Colonic mucosa (tissue), 4 donors: ENCODE data around the gene VIL1. TPM values are rescaled to one million over a fixed set of nuclear protein-coding genes. Genes with fewer than 3 reads are reported as not detected.

Experiments
- DNase-seq: peaks from one replicate; pipeline ENCODE4 v3.0.0-alpha.2; 2020
- H3K27ac ChIP-seq: fragments of 200-600 bp; one replicate; pipeline ENCODE4 v1.8.0; 2021
- H3K27me3 ChIP-seq: fragments of 200-600 bp; one replicate; pipeline ENCODE4 v1.8.0; 2021
- H3K36me3 ChIP-seq: fragments of 200-600 bp; one replicate; pipeline ENCODE4 v1.8.0; 2021
- H3K4me1 ChIP-seq: fragments of 200-600 bp; one replicate; pipeline ENCODE4 v1.8.0; 2021; ENCODE audit warnings: mild to moderate bottlenecking
- H3K4me3 ChIP-seq: fragments of 200-600 bp; one replicate; pipeline ENCODE4 v1.8.0; 2021
- H3K9ac ChIP-seq, 2 donors: one replicate each; pipeline ENCODE4 v1.7.0; 2013; ENCODE audit warnings: control low read depth in 2 of 2, low read depth in 2 of 2, low read length in 2 of 2
- H3K9me3 ChIP-seq: fragments of 200-600 bp; one replicate; pipeline ENCODE4 v1.8.0; 2021
- CTCF ChIP-seq: fragments of 200-600 bp; IDR thresholded peaks from one replicate; pipeline ENCODE4 v1.8.0; 2022; ENCODE audit warnings: antibody characterized with exemption, mild to moderate bottlenecking
- intact Hi-C: fragments of 100-400 bp; cut with DNase I; formaldehyde crosslinking; loops from one replicate; pipeline ENCODE4 v1.14.1; 2022
- total RNA-seq, 2 donors: library from RNA; stranded (reverse); fragmentation: NEBNext Ultra II Directional in 1 of 2; extraction: Animal tissue kit (Norgen Biotek cat#: 25700) in 1 of 2; gene quantifications; one replicate each; pipeline ENCODE4 v1.2.1, GENCODE V29; 2021
- donor health status: healthy.
- donor health status: DM: no; HTN: no; CAD: no.
- donor health status: DM: no; HTN: no; CAD: no.

VIL1 gene
- total RNA-seq, 2 donors from 2014 or later, result 545 to 634 TPM

- TF ChIP-seq CTCF, result no peak
- Histone ChIP-seq H3K9ac (peak overlapping the region; percentile 37 to 84), H3K27me3 (no peaks in the 10 kb centered on the region), H3K4me1 (peaks cover 17% of the 10 kb centered on the region), H3K9me3 (no peaks in the 10 kb centered on the region), H3K27ac (peak overlapping the region; percentile 100), H3K4me3 (peak overlapping the region; percentile 97), H3K36me3 (peaks cover 4% of the 10 kb centered on the region)
- intact Hi-C loops, result loop anchor here (10.0 kb wide), 1 partner anchor 243 kb away; no protein-coding TSS in a partner anchor
- no peak for DNase-seq
Measured at GRCh38 chr2:218401890-218402289, 17.0 kb upstream of the VIL1 start.

GRCh38 chr2:218402491-218402901, 16.4 kb upstream of the VIL1 start:
- no peak overlapping the region for H3K27ac ChIP-seq

GRCh38 chr2:218402911-218403411, 16.0 kb upstream of the VIL1 start:
- no peak overlapping the region for H3K4me3 ChIP-seq
- no peak overlapping the region for H3K9ac ChIP-seq
- H3K9me3 ChIP-seq, result no peaks in the 10 kb centered on the region
- H3K27ac ChIP-seq, result no peak overlapping the region
- H3K4me1 ChIP-seq, result peaks cover 17% of the 10 kb centered on the region
- no peak for TF ChIP-seq CTCF
- peaks cover 4% of the 10 kb centered on the region for H3K36me3 ChIP-seq
- DNase-seq, result no peak
- intact Hi-C loops, result loop anchor here (10.0 kb wide), 1 partner anchor 242 kb away; no protein-coding TSS in a partner anchor
- no peaks in the 10 kb centered on the region for H3K27me3 ChIP-seq

More at GRCh38 chr2:218402491-218402901, 16.4 kb upstream of the VIL1 start:
- Histone ChIP-seq H3K4me1 (peaks cover 17% of the 10 kb centered on the region), H3K4me3 (no peak overlapping the region), H3K36me3 (peaks cover 4% of the 10 kb centered on the region), H3K9me3 (no peaks in the 10 kb centered on the region), H3K9ac (peak overlapping the region in 1 of 2 donors; percentile 12), H3K27me3 (no peaks in the 10 kb centered on the region)
- intact Hi-C loops, result loop anchor here (10.0 kb wide), 1 partner anchor 242 kb away; no protein-coding TSS in a partner anchor
- no peak for DNase-seq
- no peak for TF ChIP-seq CTCF

GRCh38 chr2:218403810-218404209, 15.1 kb upstream of the VIL1 start:
- no peaks in the 10 kb centered on the region for H3K27me3 ChIP-seq
- H3K4me1 ChIP-seq, result peaks cover 17% of the 10 kb centered on the region
- intact Hi-C loops, result loop anchor here (10.0 kb wide), 1 partner anchor 241 kb away; no protein-coding TSS in a partner anchor
- DNase-seq, result no peak
- no peaks in the 10 kb centered on the region for H3K9me3 ChIP-seq
- H3K9ac ChIP-seq, result no peak overlapping the region
- H3K4me3 ChIP-seq, result no peak overlapping the region
- peaks cover 4% of the 10 kb centered on the region for H3K36me3 ChIP-seq
- no peak overlapping the region for H3K27ac ChIP-seq
- no peak for TF ChIP-seq CTCF

- Histone ChIP-seq H3K9ac (peak overlapping the region in 1 of 2 donors; percentile 82), H3K27ac (no peak overlapping the region), H3K36me3 (peaks cover 4% of the 10 kb centered on the region), H3K9me3 (no peaks in the 10 kb centered on the region), H3K27me3 (no peaks in the 10 kb centered on the region), H3K4me3 (no peak overlapping the region), H3K4me1 (peaks cover 17% of the 10 kb centered on the region)
- TF ChIP-seq CTCF, result no peak
- DNase-seq, result no peak
- intact Hi-C loops, result loop anchor here (5.0 to 10.0 kb wide), 2 partner anchors 63 to 240 kb away; no protein-coding TSS in a partner anchor
Measured at GRCh38 chr2:218404351-218405085, 14.4 kb upstream of the VIL1 start.
